GM21360 (cell line): ENCODE measurements around the gene STARD13.

ENCODE experiments used
- ATAC-seq: cut with Tn5 transposase; IDR thresholded peaks from one replicate; pipeline ENCODE4 v1.9.1; 2021; ENCODE audit warnings: mild to moderate bottlenecking, moderate library complexity; ENCODE audit not compliant: unreplicated experiment

The STARD13 gene

DNA sequence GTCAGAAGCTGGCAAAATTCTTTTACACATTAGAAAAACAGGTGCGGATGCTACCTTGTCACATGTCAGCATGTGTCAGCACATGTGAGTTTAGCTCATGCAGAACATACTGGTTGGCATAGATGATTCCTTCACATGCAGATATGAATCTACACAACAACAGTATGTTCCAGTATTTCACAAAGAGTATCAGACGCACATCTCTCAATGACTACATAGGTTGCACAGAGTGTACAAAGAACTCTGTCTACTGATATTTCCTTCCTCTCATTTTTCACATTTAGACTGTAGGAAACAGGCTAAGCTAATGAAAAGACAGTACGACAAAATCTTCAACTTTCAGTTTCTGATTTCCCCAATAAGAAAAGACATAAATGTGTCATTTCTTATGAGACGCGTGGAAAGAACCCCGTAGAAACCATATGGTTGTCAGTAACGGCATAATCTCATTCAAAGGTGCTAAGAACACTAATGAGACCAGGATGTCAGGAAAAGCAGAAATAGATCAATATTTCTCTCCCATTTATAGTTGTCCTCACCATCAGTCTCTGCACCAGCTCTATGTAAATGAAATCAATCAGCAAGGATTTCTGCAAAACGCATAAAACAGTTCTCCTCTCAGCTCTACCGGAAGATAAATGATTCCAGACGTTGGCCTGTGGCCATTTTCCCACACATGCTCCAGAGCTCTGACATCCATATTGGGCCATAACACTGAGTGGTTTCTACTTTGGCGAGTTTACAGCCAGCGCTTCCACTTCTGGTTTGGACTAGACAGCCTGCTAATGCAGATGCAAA lies 81.2 kb downstream of the STARD13 start:
- ATAC-seq = no peak

DNA sequence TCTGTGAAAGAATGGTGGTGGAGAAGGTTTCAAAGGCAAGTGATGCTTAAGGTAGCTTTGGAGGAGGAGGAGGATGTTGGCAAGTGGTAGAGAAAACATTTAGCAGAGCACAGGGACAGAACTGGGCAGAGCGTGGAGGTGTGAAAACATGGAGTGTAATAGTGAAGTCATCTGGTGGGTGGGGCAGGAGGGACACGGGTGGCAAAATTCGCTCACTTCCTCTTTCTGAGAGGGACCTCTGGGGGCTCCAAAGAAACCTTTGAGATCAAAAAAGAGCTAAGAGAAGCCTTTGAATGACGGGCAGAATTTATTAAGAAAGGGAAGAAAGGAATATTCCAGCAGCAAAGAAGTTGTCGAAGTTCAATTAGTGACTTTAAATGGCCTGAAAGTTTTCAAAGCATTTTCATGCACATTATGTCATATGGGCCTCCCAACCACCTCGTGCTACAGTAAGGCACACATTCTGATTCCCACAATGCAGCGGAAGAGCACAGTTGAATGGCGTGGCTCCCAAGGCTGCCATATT lies 82.8 kb downstream of the STARD13 start:
- no peak for ATAC-seq

- no peak for ATAC-seq
Observed at GRCh38 chr13:33201659-33202058, 83.9 kb downstream of the STARD13 start.

DNA sequence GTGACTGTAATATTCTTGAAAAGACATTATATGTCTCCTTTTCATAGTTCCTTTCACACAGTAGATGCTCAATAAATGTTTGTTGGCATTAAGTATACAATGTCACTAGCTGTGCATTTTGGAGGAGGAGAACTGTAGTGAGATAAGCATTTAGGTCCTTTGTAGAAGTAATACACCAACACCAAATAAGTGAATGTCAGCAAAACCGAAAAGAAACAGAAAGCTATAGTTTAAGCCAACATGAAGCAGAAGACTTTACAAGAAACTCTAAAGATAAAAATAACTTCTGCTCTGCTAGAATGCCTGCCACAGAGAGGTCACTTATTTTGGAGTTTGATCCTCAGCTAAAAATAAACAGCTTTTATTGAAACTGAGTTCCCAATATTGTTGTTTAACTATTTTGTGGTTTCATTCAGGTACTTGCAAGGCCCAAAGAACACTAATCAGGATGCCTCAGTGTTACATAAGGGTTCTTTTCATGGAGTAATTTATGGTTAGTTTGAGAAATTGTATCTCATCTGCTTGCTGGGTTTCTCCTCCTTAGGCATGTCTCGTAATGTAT lies 86.2 kb downstream of the STARD13 start:
- no peak for ATAC-seq

DNA sequence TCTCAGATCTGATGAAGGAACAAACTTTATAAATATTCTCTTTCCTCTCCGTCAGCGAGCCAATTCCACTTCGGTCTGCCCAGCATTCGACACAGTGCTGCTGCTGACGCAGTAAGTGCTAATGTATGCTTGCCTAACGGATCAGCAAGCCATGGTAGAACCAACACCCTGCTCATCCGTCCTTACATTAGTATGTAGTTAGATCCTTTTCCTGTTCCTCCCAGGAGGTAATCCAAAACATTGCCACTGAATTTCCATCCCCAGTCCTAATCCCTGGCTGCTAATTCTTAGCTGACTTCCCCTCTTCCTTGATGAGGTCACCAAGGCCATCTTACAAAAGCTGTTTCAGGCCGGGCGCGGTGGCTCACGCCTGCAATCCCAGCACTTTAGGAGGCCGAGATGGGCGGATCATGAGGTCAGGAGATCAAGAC lies 88.0 kb downstream of the STARD13 start:
- no peak for ATAC-seq

- ATAC-seq = no peak
Observed at GRCh38 chr13:33196767-33197166, 88.8 kb downstream of the STARD13 start.

GRCh38 chr13:33195693-33196464 lies 89.7 kb downstream of the STARD13 start:
- ATAC-seq = no peak

GRCh38 chr13:33194820-33195692 lies 90.5 kb downstream of the STARD13 start:
- ATAC-seq = peak; percentile 88

- no peak for ATAC-seq
Observed at GRCh38 chr13:33193428-33193974, 92.1 kb downstream of the STARD13 start.

DNA sequence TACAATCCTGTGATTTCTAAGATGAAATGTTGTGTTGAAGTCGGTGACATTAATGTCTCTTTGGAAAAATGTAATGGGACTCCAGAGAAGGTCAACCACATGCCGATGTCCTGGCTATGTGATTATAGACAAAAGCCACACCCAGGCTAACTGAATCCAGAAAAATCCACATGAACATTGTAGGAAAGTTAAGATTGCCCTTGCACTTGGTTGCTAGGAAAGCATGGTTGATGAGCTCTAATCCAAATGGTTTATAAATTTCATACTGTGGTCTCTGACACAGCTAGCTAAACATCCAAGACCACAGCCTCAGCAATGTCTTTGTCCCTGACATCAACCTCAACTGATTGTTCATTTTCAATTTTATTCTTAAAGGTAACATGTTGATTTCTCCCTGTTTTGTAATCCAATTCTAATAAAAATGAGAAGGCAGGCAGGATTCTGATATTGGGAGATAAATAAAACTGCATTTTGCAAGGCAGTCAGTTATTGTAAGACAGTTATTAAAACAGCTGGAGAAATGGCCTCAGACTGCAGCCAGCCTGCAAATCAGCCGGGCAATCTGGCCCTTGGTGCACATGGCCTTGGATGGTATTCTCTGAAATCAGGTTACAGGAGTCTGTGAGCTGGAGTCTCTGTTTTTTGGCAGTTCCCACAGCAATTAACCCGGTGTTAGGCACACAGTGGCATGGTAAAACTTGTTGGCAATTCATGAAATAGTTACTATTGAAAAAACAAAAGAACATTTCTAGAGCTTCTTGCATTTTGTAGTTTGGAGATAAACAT lies 93.9 kb downstream of the STARD13 start:
- ATAC-seq = no peak

DNA sequence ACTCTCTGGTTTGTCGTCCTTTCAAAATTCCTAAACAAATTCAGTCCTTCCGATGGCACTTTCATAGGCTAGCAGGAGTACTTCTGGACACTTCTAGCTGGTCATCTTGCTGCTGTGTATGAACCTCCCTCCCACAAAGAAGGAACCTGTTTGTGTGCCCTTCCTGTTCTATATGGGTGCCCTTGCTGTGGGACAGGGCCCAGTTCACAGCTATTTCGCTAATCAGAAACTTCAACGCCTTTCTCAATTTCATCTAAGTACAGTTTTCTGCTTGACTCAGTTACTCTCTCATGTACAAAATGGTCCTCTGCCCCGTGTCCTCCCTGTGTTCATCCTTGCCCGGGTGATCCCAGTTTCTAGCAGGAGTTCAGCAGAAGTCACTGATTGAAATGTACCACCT lies 96.1 kb downstream of the STARD13 start:
- no peak for ATAC-seq

GRCh38 chr13:33188093-33188882 lies 97.3 kb downstream of the STARD13 start:
- peak; percentile 61 for ATAC-seq

- no peak for ATAC-seq
Observed at GRCh38 chr13:33186861-33187291, 98.7 kb downstream of the STARD13 start.

- ATAC-seq = no peak
Observed at GRCh38 chr13:33185853-33186252, 99.7 kb downstream of the STARD13 start.

GRCh38 chr13:33184530-33184929 lies 101.0 kb downstream of the STARD13 start:
- ATAC-seq = no peak

- no peak for ATAC-seq
Observed at GRCh38 chr13:33184112-33184490, 101.5 kb downstream of the STARD13 start.

DNA sequence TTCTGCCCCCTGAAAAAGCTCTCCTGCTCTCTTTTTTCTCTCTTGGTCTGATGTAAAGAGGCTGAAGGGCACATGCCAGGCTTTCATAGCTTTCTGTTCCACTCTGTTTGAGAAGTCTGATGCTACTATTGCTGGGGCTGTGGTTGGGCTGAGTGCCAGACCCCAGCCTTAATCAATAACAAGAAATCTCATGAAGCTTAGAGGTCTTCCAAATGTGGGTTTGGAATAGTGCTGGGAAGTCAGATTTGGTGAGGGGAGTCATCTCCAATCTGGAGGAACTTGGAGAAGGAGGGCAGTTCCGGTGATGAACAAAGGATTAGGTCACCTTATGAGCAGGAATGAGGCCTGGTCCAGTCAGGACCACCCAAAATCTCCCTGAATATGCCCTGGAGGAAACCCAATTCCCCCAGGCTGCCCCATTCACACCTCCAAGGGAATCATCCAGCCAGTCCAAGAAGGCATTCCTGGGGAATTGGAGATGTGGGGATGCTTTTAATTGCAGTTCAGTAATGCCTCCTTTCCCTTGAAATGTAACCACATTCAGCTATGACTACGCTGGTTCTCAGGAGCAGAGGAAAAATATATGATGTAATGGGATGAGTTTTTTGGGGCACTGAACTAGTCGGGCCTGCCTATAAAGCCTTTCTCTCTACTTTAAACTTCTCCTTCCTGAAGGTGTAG lies 102.0 kb downstream of the STARD13 start:
- no peak for ATAC-seq

GRCh38 chr13:33182729-33183128 lies 102.8 kb downstream of the STARD13 start:
- peak; percentile 54 for ATAC-seq
